NCI-H2196 treated with DMSO at 0.1 percent for 48 hours (cell line): ENCODE measurements around the gene GPR55.
"Not testable (repeated sequence)": the region's sequence is repeated elsewhere in the genome, so short reads cannot be mapped to it uniquely, and the experiment has no call there.

Experiments used
- DNase-seq: peaks from one replicate; lab custom pipeline; 2025; ENCODE audit not compliant: unreplicated experiment; lab: John Stamatoyannopoulos, UW

GPR55 gene

GRCh38 chr2:230924470-230925341, at the start of gene GPR55:
GPR55 (minus strand) TSS chr2:230925242; CDS start chr2:230910962, 14,280 bp downstream.
- DNase-seq, result no peak

GRCh38 chr2:230974096-230974913, 49.3 kb upstream of the GPR55 start:
- no peak for DNase-seq

GRCh38 chr2:230972046-230972445, 47.0 kb upstream of the GPR55 start:
- no peak for DNase-seq

- no peak for DNase-seq
These were observed 44.6 kb upstream of the GPR55 start for GRCh38 chr2:230969659-230970015.

- no peak for DNase-seq
These were observed 44.0 kb upstream of the GPR55 start for GRCh38 chr2:230968921-230969658.

- DNase-seq, result not testable (repeated sequence)
These were observed 43.3 kb upstream of the GPR55 start for GRCh38 chr2:230968314-230968713.

GRCh38 chr2:230967113-230967512, 42.1 kb upstream of the GPR55 start:
- no peak for DNase-seq

GRCh38 chr2:230964136-230964730, 39.2 kb upstream of the GPR55 start:
- DNase-seq, result no peak

- no peak for DNase-seq
These were observed 36.0 kb upstream of the GPR55 start for GRCh38 chr2:230961091-230961491.

- no peak for DNase-seq
These were observed 35.0 kb upstream of the GPR55 start for GRCh38 chr2:230960026-230960425.

GRCh38 chr2:230958820-230959756, 34.0 kb upstream of the GPR55 start:
- no peak for DNase-seq

GRCh38 chr2:230957756-230958391, 32.8 kb upstream of the GPR55 start:
- no peak for DNase-seq

GRCh38 chr2:230956827-230957755, 32.0 kb upstream of the GPR55 start:
- no peak for DNase-seq

GRCh38 chr2:230955163-230955737, 30.2 kb upstream of the GPR55 start:
- DNase-seq, result no peak

GRCh38 chr2:230954746-230955145, 29.7 kb upstream of the GPR55 start:
- DNase-seq, result no peak

GRCh38 chr2:230953845-230954244, 28.8 kb upstream of the GPR55 start:
- no peak for DNase-seq

GRCh38 chr2:230952226-230952956, 27.3 kb upstream of the GPR55 start:
- no peak for DNase-seq
